DND-41 (cell line): ENCODE data around the gene OR2AK2.

Experiments
- CTCF ChIP-seq: IDR thresholded peaks from 2 replicates; pipeline ENCODE4 v1.5.1; 2012; ENCODE audit warnings: borderline replicate concordance, low read length, moderate library complexity, mild to moderate bottlenecking; ENCODE audit not compliant: poor library complexity, severe bottlenecking; ENCODE audit errors: extremely low read depth
- EZH2 ChIP-seq: IDR thresholded peaks from 3 replicates; pipeline ENCODE4 v1.6.1; 2012; ENCODE audit warnings: borderline replicate concordance, low read depth, mild to moderate bottlenecking, moderate library complexity, low read length, inconsistent platforms; ENCODE audit not compliant: severe bottlenecking

- TF ChIP-seq CTCF (no peak), EZH2 (no peak)
Measured at GRCh38 chr1:247936415-247936814, 28.6 kb upstream of the OR2AK2 start.
